ENCODE results near the gene AP2A2.

DNA sequence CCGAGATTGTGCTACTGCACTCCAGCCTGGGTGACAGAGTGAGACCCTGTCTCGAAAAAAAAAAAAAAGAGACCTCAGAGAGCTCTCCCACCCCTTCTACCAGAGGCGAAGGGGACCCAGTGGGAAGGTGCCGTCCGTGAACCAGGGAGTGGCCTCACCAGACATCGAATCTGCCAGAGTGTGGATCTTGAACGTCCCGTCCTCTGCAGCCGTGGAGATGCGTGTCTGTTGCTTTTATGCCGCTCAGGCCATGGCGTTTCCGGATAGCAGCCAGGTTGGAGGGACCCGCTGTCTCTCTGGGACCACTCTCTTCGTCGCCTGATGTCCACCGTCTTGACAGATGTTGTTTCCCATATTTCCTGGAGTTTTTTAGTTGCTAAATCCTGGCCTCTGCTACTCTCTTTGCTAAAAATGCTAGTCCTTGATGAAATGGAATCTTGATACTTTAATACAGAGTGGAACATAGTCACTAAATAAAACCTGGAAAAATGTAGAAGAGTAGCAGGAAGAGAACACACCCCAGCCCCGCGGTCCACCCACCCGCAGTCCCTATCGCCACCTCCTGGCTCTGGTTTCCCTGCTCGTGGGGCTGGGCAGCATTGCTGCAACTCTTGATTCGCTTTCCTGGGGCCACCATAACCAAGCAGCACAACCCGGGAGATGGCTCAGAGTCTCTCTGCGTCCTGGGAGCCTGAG is 122.9 kb downstream of the AP2A2 start:
- no peak for TF ChIP-seq POLR2A (IDR thresholded peaks at IDR 0.05)
- TF ChIP-seq POLR2AphosphoS5 (IDR thresholded peaks at IDR 0.05) = no peak
- TF ChIP-seq, protein P1, sequence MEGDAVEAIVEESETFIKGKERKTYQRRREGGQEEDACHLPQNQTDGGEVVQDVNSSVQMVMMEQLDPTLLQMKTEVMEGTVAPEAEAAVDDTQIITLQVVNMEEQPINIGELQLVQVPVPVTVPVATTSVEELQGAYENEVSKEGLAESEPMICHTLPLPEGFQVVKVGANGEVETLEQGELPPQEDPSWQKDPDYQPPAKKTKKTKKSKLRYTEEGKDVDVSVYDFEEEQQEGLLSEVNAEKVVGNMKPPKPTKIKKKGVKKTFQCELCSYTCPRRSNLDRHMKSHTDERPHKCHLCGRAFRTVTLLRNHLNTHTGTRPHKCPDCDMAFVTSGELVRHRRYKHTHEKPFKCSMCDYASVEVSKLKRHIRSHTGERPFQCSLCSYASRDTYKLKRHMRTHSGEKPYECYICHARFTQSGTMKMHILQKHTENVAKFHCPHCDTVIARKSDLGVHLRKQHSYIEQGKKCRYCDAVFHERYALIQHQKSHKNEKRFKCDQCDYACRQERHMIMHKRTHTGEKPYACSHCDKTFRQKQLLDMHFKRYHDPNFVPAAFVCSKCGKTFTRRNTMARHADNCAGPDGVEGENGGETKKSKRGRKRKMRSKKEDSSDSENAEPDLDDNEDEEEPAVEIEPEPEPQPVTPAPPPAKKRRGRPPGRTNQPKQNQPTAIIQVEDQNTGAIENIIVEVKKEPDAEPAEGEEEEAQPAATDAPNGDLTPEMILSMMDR (IDR thresholded peaks at IDR 0.05) = no peak
